Ishikawa (cell line): ENCODE results near the gene GCSH.

Experiments
- MAX ChIP-seq: IDR thresholded peaks from 2 replicates; pipeline ENCODE4 v1.6.1; 2012
- TF ChIP-seq, protein P1 (sequence below): IDR thresholded peaks from 2 replicates; pipeline ENCODE4 v1.6.1; 2012; ENCODE audit warnings: low read depth, mild to moderate bottlenecking

- TF ChIP-seq, protein P1, sequence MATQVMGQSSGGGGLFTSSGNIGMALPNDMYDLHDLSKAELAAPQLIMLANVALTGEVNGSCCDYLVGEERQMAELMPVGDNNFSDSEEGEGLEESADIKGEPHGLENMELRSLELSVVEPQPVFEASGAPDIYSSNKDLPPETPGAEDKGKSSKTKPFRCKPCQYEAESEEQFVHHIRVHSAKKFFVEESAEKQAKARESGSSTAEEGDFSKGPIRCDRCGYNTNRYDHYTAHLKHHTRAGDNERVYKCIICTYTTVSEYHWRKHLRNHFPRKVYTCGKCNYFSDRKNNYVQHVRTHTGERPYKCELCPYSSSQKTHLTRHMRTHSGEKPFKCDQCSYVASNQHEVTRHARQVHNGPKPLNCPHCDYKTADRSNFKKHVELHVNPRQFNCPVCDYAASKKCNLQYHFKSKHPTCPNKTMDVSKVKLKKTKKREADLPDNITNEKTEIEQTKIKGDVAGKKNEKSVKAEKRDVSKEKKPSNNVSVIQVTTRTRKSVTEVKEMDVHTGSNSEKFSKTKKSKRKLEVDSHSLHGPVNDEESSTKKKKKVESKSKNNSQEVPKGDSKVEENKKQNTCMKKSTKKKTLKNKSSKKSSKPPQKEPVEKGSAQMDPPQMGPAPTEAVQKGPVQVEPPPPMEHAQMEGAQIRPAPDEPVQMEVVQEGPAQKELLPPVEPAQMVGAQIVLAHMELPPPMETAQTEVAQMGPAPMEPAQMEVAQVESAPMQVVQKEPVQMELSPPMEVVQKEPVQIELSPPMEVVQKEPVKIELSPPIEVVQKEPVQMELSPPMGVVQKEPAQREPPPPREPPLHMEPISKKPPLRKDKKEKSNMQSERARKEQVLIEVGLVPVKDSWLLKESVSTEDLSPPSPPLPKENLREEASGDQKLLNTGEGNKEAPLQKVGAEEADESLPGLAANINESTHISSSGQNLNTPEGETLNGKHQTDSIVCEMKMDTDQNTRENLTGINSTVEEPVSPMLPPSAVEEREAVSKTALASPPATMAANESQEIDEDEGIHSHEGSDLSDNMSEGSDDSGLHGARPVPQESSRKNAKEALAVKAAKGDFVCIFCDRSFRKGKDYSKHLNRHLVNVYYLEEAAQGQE = no peak
- TF ChIP-seq MAX = no peak
These were observed 53.4 kb downstream of the GCSH start for GRCh38 chr16:81042821-81043220.
